OCI-LY7 (cell line): ENCODE results near the gene CYP17A1.

Source experiments
- CTCF ChIP-seq: fragments of 200-600 bp; sonication (generic); conservative IDR thresholded peaks from 2 replicates; pipeline ENCODE4 v1.5.1; 2014; ENCODE audit warnings: mild to moderate bottlenecking, antibody characterized with exemption, low read length, moderate library complexity, mixed read lengths
- EZH2phosphoT487 ChIP-seq: fragments of 200-600 bp; sonication (generic); IDR thresholded peaks from 2 replicates; pipeline ENCODE4 v1.6.1; 2018; ENCODE audit warnings: low read depth, borderline replicate concordance, mild to moderate bottlenecking, mixed run types, antibody characterized with exemption, low read length, moderate library complexity, mixed read lengths

- no peak for TF ChIP-seq EZH2phosphoT487
- no peak for TF ChIP-seq CTCF
These were observed 12.5 kb downstream of the CYP17A1 start for GRCh38 chr10:102824664-102825063.
